Prostate gland (tissue), 2 donors: ENCODE results near the gene HADH. TPM values are rescaled to one million over a fixed set of nuclear protein-coding genes. Genes with fewer than 3 reads are reported as not detected.
A peak's percentile ranks its signal among the peaks of the same experiment; 100 is the strongest.
"Not testable (repeated sequence)": the region's sequence is repeated elsewhere in the genome, so short reads cannot be mapped to it uniquely, and the experiment has no call there.

Experiments
- DNase-seq: peaks from one replicate; pipeline ENCODE4 v3.0.0-alpha.2; 2019; ENCODE audit warnings: low spot score
- H3K27ac ChIP-seq, 2 donors: fragments of 200-600 bp; sonication (generic); 2 replicates each; pipeline ENCODE4 v1.5.1; 2017 to 2019
- H3K27me3 ChIP-seq: fragments of 200-600 bp; sonication (generic); replicated peaks from 2 replicates; pipeline ENCODE4 v1.5.1; 2019; ENCODE audit not compliant: insufficient read depth
- H3K36me3 ChIP-seq, 2 donors: fragments of 200-600 bp; sonication (generic); 1 replicate in 1 of 2; 2 replicates in 1 of 2; pipeline versions ENCODE4 v1.5.1 to v1.8.1; 2017 to 2019
- H3K4me1 ChIP-seq: fragments of 200-600 bp; sonication (generic); replicated peaks from 2 replicates; pipeline ENCODE4 v1.5.1; 2019
- H3K4me3 ChIP-seq, 2 donors: fragments of 200-600 bp; sonication (generic); 2 replicates each; pipeline ENCODE4 v1.5.1; 2017 to 2019
- H3K9me3 ChIP-seq: fragments of 200-600 bp; sonication (generic); 2 replicates; pipeline ENCODE4 v1.5.1; 2017
- POLR2A ChIP-seq: fragments of 450-650 bp; IDR thresholded peaks from one replicate; pipeline ENCODE4 v1.6.1; 2016; ENCODE audit warnings: antibody characterized with exemption, mild to moderate bottlenecking
- POLR2AphosphoS5 ChIP-seq: sonication (generic); formaldehyde crosslinking; IDR thresholded peaks from one replicate; pipeline ENCODE4 v1.6.1; 2017; ENCODE audit warnings: antibody characterized with exemption
- WGBS: methylation state at CpG from one replicate; pipeline ENCODE4 v1.1.5; 2018; 5-methylcytosine and 5-hydroxymethylcytosine counted together
- intact Hi-C: fragments of 100-400 bp; cut with DNase I; formaldehyde crosslinking; loops from one replicate; pipeline ENCODE4 v1.14.2; 2022
- total RNA-seq, 2 donors: library from RNA; depleted of rRNA; stranded (reverse); fragments of >200 nt; gene quantifications; one replicate each; pipeline ENCODE4 v1.1.0, GENCODE V29; 2016
- TF ChIP-seq, protein P1 (sequence below), 4 experiments: fragments of 200-600 bp in 2 of 4; fragments of 450-650 bp in 2 of 4; sonication (generic) in 2 of 4; IDR thresholded peaks; 1 replicate in 3 of 4; 2 replicates in 1 of 4; pipeline ENCODE4 v1.5.1; 2016 to 2019; ENCODE audit warnings: antibody characterized with exemption in 4 of 4, mild to moderate bottlenecking in 2 of 4, moderate library complexity in 2 of 4

The HADH gene
- total RNA-seq, 2 donors from 2014 or later = 69.0 to 75.2 TPM

DNA sequence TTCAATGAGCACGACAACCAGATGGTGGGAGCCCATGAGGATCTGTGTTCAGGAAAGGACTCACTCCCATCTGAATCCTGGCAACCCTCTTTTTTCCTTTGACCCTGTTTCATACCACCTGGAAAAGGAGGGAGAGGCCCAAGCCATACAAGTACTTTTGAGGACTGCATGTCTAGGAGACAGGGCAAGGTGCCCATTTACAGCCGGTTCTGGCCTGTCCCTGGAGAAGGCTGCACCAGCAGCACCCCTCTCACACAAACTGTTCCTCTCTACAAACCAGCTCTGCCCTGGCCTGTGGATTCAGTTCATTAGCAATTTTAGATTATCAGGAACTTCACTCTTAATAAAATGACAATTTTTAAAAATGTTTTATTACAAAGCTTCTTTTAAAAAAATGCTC is 57.5 kb downstream of the HADH start:
- intact Hi-C loops = no loop called here
- Histone ChIP-seq H3K9me3 (no peaks in the 10 kb centered on the region), H3K4me3 (no peak overlapping the region), H3K27ac (no peak overlapping the region), H3K27me3 (no peaks in the 10 kb centered on the region), H3K36me3 (no peaks in the 10 kb centered on the region), H3K4me1 (no peaks in the 10 kb centered on the region)
- peak; percentile 26 for DNase-seq
- 56% methylated on average over 2 of the region's 2 CpGs for WGBS
- TF ChIP-seq, protein P1, sequence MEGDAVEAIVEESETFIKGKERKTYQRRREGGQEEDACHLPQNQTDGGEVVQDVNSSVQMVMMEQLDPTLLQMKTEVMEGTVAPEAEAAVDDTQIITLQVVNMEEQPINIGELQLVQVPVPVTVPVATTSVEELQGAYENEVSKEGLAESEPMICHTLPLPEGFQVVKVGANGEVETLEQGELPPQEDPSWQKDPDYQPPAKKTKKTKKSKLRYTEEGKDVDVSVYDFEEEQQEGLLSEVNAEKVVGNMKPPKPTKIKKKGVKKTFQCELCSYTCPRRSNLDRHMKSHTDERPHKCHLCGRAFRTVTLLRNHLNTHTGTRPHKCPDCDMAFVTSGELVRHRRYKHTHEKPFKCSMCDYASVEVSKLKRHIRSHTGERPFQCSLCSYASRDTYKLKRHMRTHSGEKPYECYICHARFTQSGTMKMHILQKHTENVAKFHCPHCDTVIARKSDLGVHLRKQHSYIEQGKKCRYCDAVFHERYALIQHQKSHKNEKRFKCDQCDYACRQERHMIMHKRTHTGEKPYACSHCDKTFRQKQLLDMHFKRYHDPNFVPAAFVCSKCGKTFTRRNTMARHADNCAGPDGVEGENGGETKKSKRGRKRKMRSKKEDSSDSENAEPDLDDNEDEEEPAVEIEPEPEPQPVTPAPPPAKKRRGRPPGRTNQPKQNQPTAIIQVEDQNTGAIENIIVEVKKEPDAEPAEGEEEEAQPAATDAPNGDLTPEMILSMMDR (IDR thresholded peaks at IDR 0.05) = no peak
- no peak for TF ChIP-seq POLR2A
- no peak for TF ChIP-seq POLR2AphosphoS5

DNA sequence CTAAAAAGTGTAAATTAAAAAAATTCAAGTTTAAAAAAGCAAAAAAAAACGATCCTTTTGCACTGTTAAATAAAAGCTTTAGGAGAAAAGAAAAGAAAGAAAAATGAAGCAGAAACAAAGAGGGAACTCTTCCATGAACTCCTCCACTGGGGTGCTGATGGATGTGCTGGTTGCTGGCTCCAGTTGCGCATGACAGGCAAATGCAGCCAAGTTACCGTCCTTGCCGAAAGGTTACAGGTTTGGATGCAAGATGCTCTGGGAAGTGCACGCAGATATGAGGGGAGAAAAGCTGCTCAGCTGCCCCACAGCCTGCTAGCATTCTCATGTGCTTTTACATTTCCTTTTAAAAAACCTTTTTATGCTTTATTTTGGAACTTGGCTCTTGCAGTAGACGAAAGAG is 58.5 kb downstream of the HADH start:
- H3K4me1 ChIP-seq = no peaks in the 10 kb centered on the region
- H3K36me3 ChIP-seq = no peaks in the 10 kb centered on the region
- no peak overlapping the region for H3K27ac ChIP-seq
- TF ChIP-seq POLR2AphosphoS5 (no peak), POLR2A (no peak)
- TF ChIP-seq, protein P1 (IDR thresholded peaks at IDR 0.05) = no peak
- H3K9me3 ChIP-seq = no peaks in the 10 kb centered on the region
- no peak for DNase-seq
- H3K4me3 ChIP-seq = no peak overlapping the region
- intact Hi-C loops = no loop called here
- no peaks in the 10 kb centered on the region for H3K27me3 ChIP-seq
- 76% methylated on average over 6 of the region's 6 CpGs for WGBS

- no peak for DNase-seq
- no peaks in the 10 kb centered on the region for H3K27me3 ChIP-seq
- no peak overlapping the region for H3K4me3 ChIP-seq
- H3K27ac ChIP-seq = no peak overlapping the region
- intact Hi-C loops = no loop called here
- H3K36me3 ChIP-seq = no peaks in the 10 kb centered on the region
- 91% methylated on average over 7 of the region's 7 CpGs for WGBS
- no peaks in the 10 kb centered on the region for H3K4me1 ChIP-seq
- TF ChIP-seq POLR2AphosphoS5 = no peak
- TF ChIP-seq POLR2A = no peak
- H3K9me3 ChIP-seq = no peaks in the 10 kb centered on the region
Observed at GRCh38 chr4:108048997-108049396, 59.3 kb downstream of the HADH start.

DNA sequence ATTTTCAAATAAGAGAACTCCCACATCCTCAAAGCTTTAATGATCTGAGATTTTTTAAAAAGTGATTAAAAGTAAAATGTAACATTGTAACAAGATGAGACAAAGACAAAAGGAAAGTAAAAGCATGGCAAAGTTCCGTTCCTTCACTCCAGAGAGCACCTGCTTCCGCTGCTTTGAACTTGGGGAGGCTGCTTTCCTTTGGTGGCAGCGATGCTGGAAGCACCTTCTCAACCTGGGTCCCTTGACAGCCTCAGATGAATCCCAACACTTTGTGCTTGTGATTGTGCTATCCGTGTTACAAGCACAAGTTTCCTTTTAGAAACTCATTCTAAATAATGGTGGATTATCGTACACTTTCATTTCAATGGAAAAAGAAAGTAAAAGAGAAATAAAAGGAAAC is 59.7 kb downstream of the HADH start:
- Histone ChIP-seq H3K27me3 (no peaks in the 10 kb centered on the region), H3K9me3 (no peaks in the 10 kb centered on the region), H3K36me3 (no peaks in the 10 kb centered on the region), H3K4me1 (no peaks in the 10 kb centered on the region), H3K4me3 (no peak overlapping the region), H3K27ac (no peak overlapping the region)
- TF ChIP-seq POLR2AphosphoS5 (no peak), POLR2A (no peak)
- TF ChIP-seq, protein P1 (IDR thresholded peaks at IDR 0.05) = no peak
- WGBS = 80% methylated on average over 5 of the region's 5 CpGs
- no peak for DNase-seq
- intact Hi-C loops = no loop called here

GRCh38 chr4:108050166-108051111 is 60.8 kb downstream of the HADH start:
- H3K4me1 ChIP-seq, H3K27me3 ChIP-seq, DNase-seq, intact Hi-C loops, H3K4me3 ChIP-seq, H3K36me3 ChIP-seq, H3K27ac ChIP-seq, H3K9me3 ChIP-seq: not testable (repeated sequence)
- 89% methylated on average over 10 of the region's 10 CpGs for WGBS

DNA sequence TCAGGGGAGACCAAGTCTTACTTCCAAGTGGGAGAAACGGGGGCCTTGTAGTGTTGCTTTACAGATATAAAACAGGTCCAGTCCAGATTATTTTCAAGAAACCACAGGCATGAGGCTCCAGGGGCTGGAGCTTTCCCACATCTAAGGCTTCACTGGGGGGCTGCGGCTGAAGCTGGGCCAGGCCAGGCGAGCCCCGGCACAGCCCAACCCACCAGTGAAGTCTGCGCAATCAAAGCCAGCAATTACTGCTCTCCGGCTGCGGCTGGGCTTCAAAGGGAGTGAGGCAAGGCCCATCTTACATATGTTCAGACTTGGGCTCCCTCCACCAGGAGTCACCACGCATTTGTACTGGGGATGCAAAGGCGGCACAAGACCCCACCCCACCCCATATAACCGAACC is 61.7 kb downstream of the HADH start:
- intact Hi-C loops = no loop called here
- 66% methylated on average over 10 of the region's 10 CpGs for WGBS

More for the DNA sequence above, 61.7 kb downstream of the HADH start:
- no peak for DNase-seq
- Histone ChIP-seq H3K9me3 (no peaks in the 10 kb centered on the region), H3K36me3 (no peaks in the 10 kb centered on the region), H3K4me1 (no peaks in the 10 kb centered on the region), H3K27ac (no peak overlapping the region), H3K27me3 (no peaks in the 10 kb centered on the region), H3K4me3 (no peak overlapping the region)
- TF ChIP-seq, protein P1 (IDR thresholded peaks at IDR 0.05) = no peak
- TF ChIP-seq POLR2A = no peak
